ENCODE results near the gene BSND.

The BSND gene

GRCh38 chr1:55056632-55056992, 57.9 kb downstream of the BSND start:
- Histone ChIP-seq H3K79me2 (ENCODE audit: low read length) (no peaks in the 10 kb centered on the region), H2AFZ (ENCODE audit: low read length) (no peak overlapping the region), H4K20me1 (ENCODE audit: insufficient read depth, low read length) (no peaks in the 10 kb centered on the region), H3K9ac (ENCODE audit: low read length) (no peak overlapping the region), H3K27me3 (replicated peaks; ENCODE audit: insufficient read depth, low read length) (no peaks in the 10 kb centered on the region), H3F3A (ENCODE audit: insufficient read depth, low read length) (no peaks in the 10 kb centered on the region), H3K27ac (ENCODE audit: low read length) (no peak overlapping the region), H3K36me3 (replicated peaks; ENCODE audit: insufficient read depth, low read length) (no peaks in the 10 kb centered on the region), H3K9me2 (replicated peaks; ENCODE audit: insufficient read depth, low read length) (no peaks in the 10 kb centered on the region), H3K4me2 (ENCODE audit: low read depth, low read length) (no peak overlapping the region), H3K4me3 (ENCODE audit: low read length) (no peak overlapping the region), H3K4me1 (ENCODE audit: low read length) (no peaks in the 10 kb centered on the region), H3K9me3 (replicated peaks; ENCODE audit: insufficient read depth, low read length) (no peaks in the 10 kb centered on the region)
- TF ChIP-seq EZH2 (optimal IDR thresholded peaks at IDR 0.05; ENCODE audit: low read depth, low read length) = no peak
- no peak for TF ChIP-seq CTCF (IDR thresholded peaks at IDR 0.05; ENCODE audit: low read length)
- TF ChIP-seq EZH2phosphoT487 (IDR thresholded peaks at IDR 0.05; ENCODE audit: low read length) = no peak
- DNase-seq = no peak

DNA sequence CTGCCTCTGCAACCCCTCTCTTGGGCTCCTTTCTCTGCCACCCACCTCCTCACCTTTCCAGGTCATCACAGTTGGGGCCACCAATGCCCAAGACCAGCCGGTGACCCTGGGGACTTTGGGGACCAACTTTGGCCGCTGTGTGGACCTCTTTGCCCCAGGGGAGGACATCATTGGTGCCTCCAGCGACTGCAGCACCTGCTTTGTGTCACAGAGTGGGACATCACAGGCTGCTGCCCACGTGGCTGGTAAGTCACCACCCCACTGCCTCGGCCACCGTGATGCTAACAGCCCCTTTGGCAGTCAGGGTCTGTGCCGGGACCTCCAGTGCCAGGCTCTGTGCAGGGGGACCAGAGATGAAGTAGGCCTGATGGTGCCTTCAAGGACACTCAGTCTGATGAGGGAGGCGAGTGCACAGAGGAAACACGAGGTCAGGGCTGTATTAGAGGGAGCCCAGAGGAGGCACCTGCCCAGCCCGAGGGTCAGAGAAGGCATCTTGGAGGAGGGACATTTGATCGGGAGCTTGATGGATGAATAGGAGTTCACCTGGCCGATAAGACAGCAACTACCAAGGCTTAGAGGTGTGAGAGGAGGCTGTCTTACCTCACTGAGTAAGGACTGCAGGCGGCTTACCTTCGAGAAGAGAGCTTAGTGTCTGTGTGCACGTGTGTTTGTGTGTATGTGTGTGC, 58.7 kb downstream of the BSND start:
- Histone ChIP-seq H3K36me3 (replicated peaks; ENCODE audit: insufficient read depth, low read length) (no peaks in the 10 kb centered on the region), H3K4me3 (ENCODE audit: low read length) (no peak overlapping the region)

GRCh38 chr1:55057956-55058298, 59.2 kb downstream of the BSND start:
- TF ChIP-seq CTCF (IDR thresholded peaks at IDR 0.05; ENCODE audit: low read length) = no peak
- no peak for TF ChIP-seq EZH2phosphoT487 (IDR thresholded peaks at IDR 0.05; ENCODE audit: low read length)
- TF ChIP-seq EZH2 (optimal IDR thresholded peaks at IDR 0.05; ENCODE audit: low read depth, low read length) = no peak
- H3K27ac ChIP-seq (ENCODE audit: low read length) = no peak overlapping the region
- no peaks in the 10 kb centered on the region for H3K27me3 ChIP-seq (replicated peaks; ENCODE audit: insufficient read depth, low read length)
- no peaks in the 10 kb centered on the region for H4K20me1 ChIP-seq (ENCODE audit: insufficient read depth, low read length)
- H3K9ac ChIP-seq (ENCODE audit: low read length) = no peak overlapping the region
- no peak overlapping the region for H3K4me2 ChIP-seq (ENCODE audit: low read depth, low read length)
- no peak overlapping the region for H2AFZ ChIP-seq (ENCODE audit: low read length)
- H3K4me1 ChIP-seq (ENCODE audit: low read length) = no peaks in the 10 kb centered on the region
- no peaks in the 10 kb centered on the region for H3K79me2 ChIP-seq (ENCODE audit: low read length)
- H3K36me3 ChIP-seq (replicated peaks; ENCODE audit: insufficient read depth, low read length) = no peaks in the 10 kb centered on the region
- no peak for DNase-seq
- no peak overlapping the region for H3K4me3 ChIP-seq (ENCODE audit: low read length)
- no peaks in the 10 kb centered on the region for H3F3A ChIP-seq (ENCODE audit: insufficient read depth, low read length)
- no peaks in the 10 kb centered on the region for H3K9me3 ChIP-seq (replicated peaks; ENCODE audit: insufficient read depth, low read length)
- H3K9me2 ChIP-seq (replicated peaks; ENCODE audit: insufficient read depth, low read length) = no peaks in the 10 kb centered on the region

More for the DNA sequence above, 58.7 kb downstream of the BSND start:
- H3K9ac ChIP-seq (ENCODE audit: low read length) = no peak overlapping the region
- no peaks in the 10 kb centered on the region for H3K4me1 ChIP-seq (ENCODE audit: low read length)
- no peaks in the 10 kb centered on the region for H3K9me3 ChIP-seq (replicated peaks; ENCODE audit: insufficient read depth, low read length)
- no peak overlapping the region for H3K4me2 ChIP-seq (ENCODE audit: low read depth, low read length)
- no peak overlapping the region for H2AFZ ChIP-seq (ENCODE audit: low read length)
- no peaks in the 10 kb centered on the region for H4K20me1 ChIP-seq (ENCODE audit: insufficient read depth, low read length)
- no peaks in the 10 kb centered on the region for H3K79me2 ChIP-seq (ENCODE audit: low read length)
- no peaks in the 10 kb centered on the region for H3K9me2 ChIP-seq (replicated peaks; ENCODE audit: insufficient read depth, low read length)
- no peak overlapping the region for H3K27ac ChIP-seq (ENCODE audit: low read length)
- no peaks in the 10 kb centered on the region for H3F3A ChIP-seq (ENCODE audit: insufficient read depth, low read length)
- TF ChIP-seq CTCF (IDR thresholded peaks at IDR 0.05; ENCODE audit: low read length) (no peak), EZH2 (optimal IDR thresholded peaks at IDR 0.05; ENCODE audit: low read depth, low read length) (no peak), EZH2phosphoT487 (IDR thresholded peaks at IDR 0.05; ENCODE audit: low read length) (no peak)
- no peak for DNase-seq
- H3K27me3 ChIP-seq (replicated peaks; ENCODE audit: insufficient read depth, low read length) = no peaks in the 10 kb centered on the region
